GM19467 (cell line): ENCODE measurements around the gene SP4.

ENCODE experiments used
- ATAC-seq: cut with Tn5 transposase; IDR thresholded peaks from one replicate; pipeline ENCODE4 v1.9.1; 2021; ENCODE audit warnings: mild to moderate bottlenecking, moderate library complexity; ENCODE audit not compliant: unreplicated experiment

SP4 gene

GRCh38 chr7:21427871-21428658, at the start of gene SP4:
Gene SP4 (plus strand): TSS chr7:21428083. CDS start chr7:21428252, 169 bp downstream.
- peak; percentile 65 for ATAC-seq

GRCh38 chr7:21383227-21384220, 44.4 kb upstream of the SP4 start:
- ATAC-seq, result peak; percentile 84

GRCh38 chr7:21393937-21394336, 33.9 kb upstream of the SP4 start:
- no peak for ATAC-seq

GRCh38 chr7:21401944-21402343, 25.9 kb upstream of the SP4 start:
- ATAC-seq, result no peak

- no peak for ATAC-seq
These were observed 19.9 kb upstream of the SP4 start for GRCh38 chr7:21407796-21408480.

GRCh38 chr7:21408481-21408820, 19.4 kb upstream of the SP4 start:
- no peak for ATAC-seq

GRCh38 chr7:21412410-21412851, 15.5 kb upstream of the SP4 start:
- peak; percentile 63 for ATAC-seq

- ATAC-seq, result no peak
These were observed 14.9 kb upstream of the SP4 start for GRCh38 chr7:21412957-21413356.

GRCh38 chr7:21413502-21413901, 14.4 kb upstream of the SP4 start:
- ATAC-seq, result no peak

- ATAC-seq, result no peak
These were observed 13.0 kb upstream of the SP4 start for GRCh38 chr7:21414795-21415393.

GRCh38 chr7:21417647-21418046, 10.2 kb upstream of the SP4 start:
- no peak for ATAC-seq

- ATAC-seq, result no peak
These were observed 5.1 kb upstream of the SP4 start for GRCh38 chr7:21422751-21423150.

GRCh38 chr7:21425290-21425689, 2.6 kb upstream of the SP4 start:
- ATAC-seq, result no peak

GRCh38 chr7:21426286-21427181, 1.3 kb upstream of the SP4 start:
- ATAC-seq, result no peak

GRCh38 chr7:21427182-21427870, 557 bp upstream of the SP4 start:
- peak; percentile 78 for ATAC-seq

- ATAC-seq, result no peak
These were observed 717 bp downstream of the SP4 start for GRCh38 chr7:21428659-21428941.

GRCh38 chr7:21429021-21429420, 1.1 kb downstream of the SP4 start:
- ATAC-seq, result no peak

GRCh38 chr7:21429786-21430574, 2.1 kb downstream of the SP4 start:
- ATAC-seq, result no peak

- ATAC-seq, result no peak
These were observed 2.7 kb downstream of the SP4 start for GRCh38 chr7:21430575-21430954.
